RWPE1 (cell line): Measurements from ENCODE around the gene C18orf54.

Source experiments
- CTCF ChIA-PET: fragments of 350-600 bp; sonication (Branson Sonifier 250); formaldehyde crosslinking; extraction: SDS; loops from one replicate; lab custom pipeline; 2021; lab: Yijun Ruan, JAX
- POLR2A ChIA-PET: fragments of 400-600 bp; formaldehyde crosslinking; extraction: SDS; loops from one replicate; lab custom pipeline; 2020; ENCODE audit warnings: antibody characterized with exemption; ENCODE audit not compliant: low non-redundant PET; lab: Yijun Ruan, JAX
- DNase-seq: peaks from one replicate; pipeline ENCODE4 v3.0.0; 2012; ENCODE audit warnings: low spot score
- H3K27ac ChIP-seq: fragments of 450-650 bp; 2 replicates; pipeline ENCODE4 v1.5.1; 2017
- CTCF ChIP-seq: fragments of 450-650 bp; conservative IDR thresholded peaks from 2 replicates; pipeline ENCODE4 v1.5.1; 2017; ENCODE audit warnings: low read depth, mild to moderate bottlenecking

Gene C18orf54

DNA sequence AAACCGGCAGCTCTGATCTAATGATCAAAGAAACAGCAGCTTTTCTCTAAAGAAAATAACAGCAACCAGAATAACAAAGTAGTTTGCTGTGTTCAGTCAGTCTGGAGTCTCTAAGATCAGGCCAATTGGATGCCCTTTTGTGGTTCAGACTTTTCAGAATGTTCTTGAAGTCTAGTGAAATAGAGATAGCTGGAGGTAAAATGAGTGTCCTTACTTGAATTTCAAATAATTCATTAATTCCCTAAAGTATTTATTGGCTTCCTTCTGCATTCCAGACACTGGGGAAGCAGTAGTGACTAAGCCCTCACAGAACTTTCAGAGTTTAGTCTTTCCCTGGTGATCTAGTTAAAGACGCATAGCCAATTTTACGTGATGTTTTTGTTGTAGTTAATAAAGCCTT lies 58.7 kb downstream of the C18orf54 start:
- no peak for TF ChIP-seq CTCF
- no peak for DNase-seq
- POLR2A ChIA-PET: no interaction called here
- CTCF ChIA-PET: no interaction called here
- no peak overlapping the region for H3K27ac ChIP-seq

DNA sequence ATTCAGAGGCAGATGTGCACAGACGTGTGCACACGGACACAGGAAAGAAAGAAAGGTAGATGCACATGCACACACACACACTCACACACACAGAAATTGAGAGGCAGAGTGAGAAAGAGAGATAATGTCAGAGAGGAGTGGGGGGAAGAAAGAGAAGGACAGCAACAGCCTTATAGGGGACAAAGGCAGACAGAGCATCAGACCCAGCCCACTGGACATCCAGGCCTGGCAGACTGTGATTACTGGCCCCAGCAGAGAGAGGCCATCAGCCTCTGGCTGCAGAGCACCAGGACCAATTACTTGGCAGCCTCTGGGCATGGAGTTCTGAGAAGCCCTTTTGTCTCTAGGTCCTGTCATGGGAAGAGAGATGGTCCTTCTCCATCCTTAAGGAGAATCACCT lies 66.1 kb downstream of the C18orf54 start:
- TF ChIP-seq CTCF: no peak
- no peak for DNase-seq
- ChIA-PET CTCF (no interaction called here), POLR2A (no interaction called here)
- no peak overlapping the region for H3K27ac ChIP-seq

GRCh38 chr18:54426085-54426665 lies 68.5 kb downstream of the C18orf54 start:
- CTCF ChIA-PET: no interaction called here
- no peak overlapping the region for H3K27ac ChIP-seq

More at GRCh38 chr18:54426085-54426665, 68.5 kb downstream of the C18orf54 start:
- no peak for TF ChIP-seq CTCF
- DNase-seq: no peak
- POLR2A ChIA-PET: no interaction called here
